ENCODE measurements around the gene DAAM1. TPM values are rescaled to one million over a fixed set of nuclear protein-coding genes. Genes with fewer than 3 reads are reported as not detected.

DAAM1 gene
- total RNA-seq, 4 donors from 2014 or later: 25.3 to 47.2 (median 37.8) TPM

GRCh38 chr14:59254911-59255545, 66.6 kb downstream of the DAAM1 start:
- intact Hi-C loops (cut with DNase I): no loop called here
- DNase-seq: peak; percentile 28 to 29
- Histone ChIP-seq H3K27ac (peak overlapping the region; percentile 87 to 96 (median 87)), H3K27me3 (no peaks in the 10 kb centered on the region), H3K36me3 (no peaks in the 10 kb centered on the region), H3K4me1 (peaks cover 17 to 23% of the 10 kb centered on the region in 2 donors), H3K4me3 (replicated peaks in 1 of 3) (no peak overlapping the region), H3K9me3 (no peaks in the 10 kb centered on the region)
- WGBS, 2 donors: 41 to 53% methylated on average over 5 of the region's 5 CpGs
- TF ChIP-seq, protein P1, sequence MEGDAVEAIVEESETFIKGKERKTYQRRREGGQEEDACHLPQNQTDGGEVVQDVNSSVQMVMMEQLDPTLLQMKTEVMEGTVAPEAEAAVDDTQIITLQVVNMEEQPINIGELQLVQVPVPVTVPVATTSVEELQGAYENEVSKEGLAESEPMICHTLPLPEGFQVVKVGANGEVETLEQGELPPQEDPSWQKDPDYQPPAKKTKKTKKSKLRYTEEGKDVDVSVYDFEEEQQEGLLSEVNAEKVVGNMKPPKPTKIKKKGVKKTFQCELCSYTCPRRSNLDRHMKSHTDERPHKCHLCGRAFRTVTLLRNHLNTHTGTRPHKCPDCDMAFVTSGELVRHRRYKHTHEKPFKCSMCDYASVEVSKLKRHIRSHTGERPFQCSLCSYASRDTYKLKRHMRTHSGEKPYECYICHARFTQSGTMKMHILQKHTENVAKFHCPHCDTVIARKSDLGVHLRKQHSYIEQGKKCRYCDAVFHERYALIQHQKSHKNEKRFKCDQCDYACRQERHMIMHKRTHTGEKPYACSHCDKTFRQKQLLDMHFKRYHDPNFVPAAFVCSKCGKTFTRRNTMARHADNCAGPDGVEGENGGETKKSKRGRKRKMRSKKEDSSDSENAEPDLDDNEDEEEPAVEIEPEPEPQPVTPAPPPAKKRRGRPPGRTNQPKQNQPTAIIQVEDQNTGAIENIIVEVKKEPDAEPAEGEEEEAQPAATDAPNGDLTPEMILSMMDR (IDR thresholded peaks at IDR 0.05): no peak
- TF ChIP-seq POLR2A (IDR thresholded peaks at IDR 0.05): no peak

DNA sequence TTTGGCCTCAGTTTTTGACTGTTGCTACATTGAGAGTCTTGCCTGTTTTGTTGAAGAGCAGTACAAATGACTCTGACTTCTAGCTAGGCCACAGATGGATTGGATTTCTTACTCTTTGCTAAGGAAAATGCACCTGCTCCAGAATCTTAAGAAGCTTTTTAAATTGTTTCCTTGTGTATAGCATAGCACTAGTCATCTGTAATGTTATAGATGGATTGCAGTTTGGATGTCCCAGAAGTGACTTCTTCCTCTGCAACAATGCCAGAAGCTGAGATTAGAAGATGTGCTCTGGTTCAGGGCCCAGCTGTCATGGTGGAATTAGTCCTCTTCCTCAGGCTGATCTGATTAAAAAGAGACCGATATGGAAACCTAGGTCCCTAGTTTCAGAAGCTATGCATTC, 67.9 kb downstream of the DAAM1 start:
- no peak for DNase-seq
- intact Hi-C loops (cut with DNase I): no loop called here
- TF ChIP-seq, protein P1 (IDR thresholded peaks at IDR 0.05): no peak
- TF ChIP-seq POLR2A (IDR thresholded peaks at IDR 0.05): no peak
- H3K36me3 ChIP-seq: no peaks in the 10 kb centered on the region
- WGBS, 2 donors: 84 to 90% methylated on average over 1 of the region's 1 CpG
- peak overlapping the region in 2 of 3 donors; percentile 87 to 96 for H3K27ac ChIP-seq
- H3K4me1 ChIP-seq: peaks cover 17 to 23% of the 10 kb centered on the region in 2 donors
- no peaks in the 10 kb centered on the region for H3K27me3 ChIP-seq
- no peak overlapping the region for H3K4me3 ChIP-seq (replicated peaks in 1 of 3)
- H3K9me3 ChIP-seq: no peaks in the 10 kb centered on the region

- no peak for TF ChIP-seq POLR2A (IDR thresholded peaks at IDR 0.05)
- TF ChIP-seq, protein P1 (IDR thresholded peaks at IDR 0.05): no peak
- Histone ChIP-seq H3K4me1 (no peaks in the 10 kb centered on the region), H3K36me3 (no peaks in the 10 kb centered on the region), H3K27me3 (no peaks in the 10 kb centered on the region), H3K27ac (no peak overlapping the region), H3K4me3 (replicated peaks in 1 of 3) (no peak overlapping the region), H3K9me3 (no peaks in the 10 kb centered on the region)
- intact Hi-C loops (cut with DNase I): no loop called here
- DNase-seq: no peak
- 60 to 74% methylated on average over 3 of the region's 3 CpGs for WGBS, 2 donors
Observed at GRCh38 chr14:59261334-59261733, 72.9 kb downstream of the DAAM1 start.

DNA sequence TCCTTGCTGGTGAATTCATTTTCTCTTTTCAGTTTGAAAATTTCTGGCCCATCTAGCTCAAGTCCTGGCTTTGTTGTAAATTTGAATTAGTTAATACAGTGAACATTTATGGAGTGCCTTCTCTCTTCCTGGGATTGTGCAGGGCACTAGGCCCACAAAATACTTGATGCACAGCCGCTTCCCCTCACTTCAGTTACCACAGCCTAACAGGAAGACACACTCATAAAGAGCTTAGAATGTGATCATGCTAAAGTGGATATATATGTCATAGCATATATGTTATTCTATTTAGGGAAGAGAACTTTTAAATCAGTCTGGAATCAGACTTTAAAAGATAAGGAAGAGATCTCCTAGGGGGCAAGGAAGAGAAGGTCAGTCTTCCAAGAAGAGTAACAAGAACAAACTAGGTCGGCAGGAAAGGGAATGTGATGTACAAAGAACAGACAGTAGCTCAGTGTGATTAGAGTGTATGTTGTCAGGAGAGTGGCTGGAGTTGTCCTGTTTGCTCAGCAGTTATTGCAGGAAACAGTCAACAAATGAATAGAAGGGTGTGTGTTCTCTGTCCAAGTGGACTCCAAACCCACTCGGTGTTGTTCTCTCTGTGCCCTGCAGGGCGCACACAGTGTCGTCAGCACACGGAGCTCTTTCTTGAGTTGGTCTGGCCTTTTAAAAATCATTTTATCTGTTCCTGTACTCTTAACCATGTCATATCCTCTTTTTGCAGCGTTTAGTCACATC, 74.4 kb downstream of the DAAM1 start:
- Histone ChIP-seq H3K27ac (no peak overlapping the region), H3K4me3 (replicated peaks in 1 of 3) (no peak overlapping the region), H3K36me3 (no peaks in the 10 kb centered on the region), H3K9me3 (no peaks in the 10 kb centered on the region), H3K27me3 (no peaks in the 10 kb centered on the region), H3K4me1 (no peaks in the 10 kb centered on the region)
- intact Hi-C loops (cut with DNase I): no loop called here
- DNase-seq: no peak
- TF ChIP-seq POLR2A (IDR thresholded peaks at IDR 0.05): no peak
- TF ChIP-seq, protein P1 (IDR thresholded peaks at IDR 0.05): peak in 2 of 6 experiments; percentile 16 to 23
- WGBS, 2 donors: 74 to 81% methylated on average over 7 of the region's 7 CpGs

- H3K27ac ChIP-seq: no peak overlapping the region
- no peak for DNase-seq
Observed at GRCh38 chr14:59265808-59266207, 77.3 kb downstream of the DAAM1 start.

More at GRCh38 chr14:59265808-59266207, 77.3 kb downstream of the DAAM1 start:
- TF ChIP-seq, protein P1 (IDR thresholded peaks at IDR 0.05): no peak
- TF ChIP-seq POLR2A (IDR thresholded peaks at IDR 0.05): no peak
- peaks cover 0 to 4% of the 10 kb centered on the region in 2 donors for H3K4me1 ChIP-seq
- intact Hi-C loops (cut with DNase I): no loop called here
- H3K9me3 ChIP-seq: no peaks in the 10 kb centered on the region
- H3K27me3 ChIP-seq: no peaks in the 10 kb centered on the region
- no peaks in the 10 kb centered on the region for H3K36me3 ChIP-seq
- no peak overlapping the region for H3K4me3 ChIP-seq (replicated peaks in 1 of 3)

Data from thyroid gland (tissue), 4 donors.